Glomerular endothelial cell (primary cell): Measurements from ENCODE around the gene FBLIM1. TPM values are rescaled to one million over a fixed set of nuclear protein-coding genes. Genes with fewer than 3 reads are reported as not detected.

Source experiments
- total RNA-seq: library from RNA; depleted of rRNA; stranded (reverse); fragments of >200 nt; gene quantifications from 2 replicates; pipeline ENCODE4 v1.2.3, GENCODE V29; 2015

The FBLIM1 gene
- total RNA-seq, 1 donor from 2014 or later: 191 TPM

Other genes with a start within 250 kb of the FBLIM1 start
- 13.9 and 19.7 TPM in 2 replicates for gene CASP9, start 234.6 kb upstream of the FBLIM1 start, total RNA-seq
- 20.7 and 31.2 TPM in 2 replicates for gene DNAJC16, start 231.9 kb upstream of the FBLIM1 start, total RNA-seq
- gene AGMAT, start 173.7 kb upstream of the FBLIM1 start, total RNA-seq: 0.35 and 0.63 TPM in 2 replicates
- 10.1 and 28.4 TPM in 2 replicates for gene DDI2, start 141.3 kb upstream of the FBLIM1 start, total RNA-seq
- 44.5 and 67.7 TPM in 2 replicates for gene PLEKHM2, start 74.5 kb upstream of the FBLIM1 start, total RNA-seq
- gene SLC25A34, start 22.5 kb upstream of the FBLIM1 start, total RNA-seq: 0.19 and 0.53 TPM in 2 replicates
- not detected in 2 replicates for gene TMEM82, start 16.3 kb upstream of the FBLIM1 start, total RNA-seq
- gene UQCRHL, start 48.9 kb downstream of the FBLIM1 start, total RNA-seq: 0.76 and 2.3 TPM in 2 replicates
- gene SPEN, start 88.9 kb downstream of the FBLIM1 start, total RNA-seq: 25.8 and 36.8 TPM in 2 replicates
- gene ZBTB17, start 217.3 kb downstream of the FBLIM1 start, total RNA-seq: 27.6 and 35.6 TPM in 2 replicates
- 0.15 TPM in 1 of 2 replicates, not detected in the other for gene SRARP, start 245.4 kb downstream of the FBLIM1 start, total RNA-seq